Neural crest cell (in vitro differentiated cells): ENCODE results near the gene LEMD3. TPM values are rescaled to one million over a fixed set of nuclear protein-coding genes. Genes with fewer than 3 reads are reported as not detected.

Source experiments
- DNase-seq: peaks from one replicate; pipeline ENCODE4 v3.0.0; 2021; ENCODE audit warnings: low read depth, mixed read lengths, low spot score
- H3K27ac Mint-ChIP-seq: one replicate; pipeline ENCODE4 v1.8.0; 2021; ENCODE audit warnings: mild to moderate bottlenecking, mixed read lengths; ENCODE audit not compliant: unreplicated experiment
- H3K27me3 Mint-ChIP-seq: 2 replicates; pipeline ENCODE4 v1.8.0; 2021; ENCODE audit warnings: low read depth, mild to moderate bottlenecking, mixed read lengths
- H3K36me3 Mint-ChIP-seq: 2 replicates; pipeline ENCODE4 v1.8.0; 2021; ENCODE audit warnings: low read depth, mild to moderate bottlenecking, mixed read lengths
- H3K4me1 Mint-ChIP-seq: 2 replicates; pipeline ENCODE4 v1.8.0; 2021; ENCODE audit warnings: mixed read lengths
- H3K4me3 Mint-ChIP-seq: one replicate; pipeline ENCODE4 v1.8.0; 2021; ENCODE audit warnings: mild to moderate bottlenecking, mixed read lengths
- H3K9me3 Mint-ChIP-seq: 2 replicates; pipeline ENCODE4 v1.8.0; 2021; ENCODE audit warnings: mixed read lengths
- CTCF ChIP-seq: fragments of 200-600 bp; sonication (generic); conservative IDR thresholded peaks from 2 replicates; pipeline ENCODE4 v1.5.0; 2021; ENCODE audit warnings: antibody characterized with exemption, mild to moderate bottlenecking
- total RNA-seq: library from RNA; stranded (reverse); gene quantifications from 2 replicates; pipeline ENCODE4 v1.2.1, GENCODE V29; 2021

The LEMD3 gene
- total RNA-seq, 1 donor from 2014 or later, result 27.8 TPM

- no peak for TF ChIP-seq CTCF
- no peak overlapping the region for H3K27ac Mint-ChIP-seq
- no peaks in the 10 kb centered on the region for H3K9me3 Mint-ChIP-seq
- peaks cover 8% of the 10 kb centered on the region for H3K4me1 Mint-ChIP-seq
- H3K27me3 Mint-ChIP-seq, result peaks cover 50% of the 10 kb centered on the region
- DNase-seq, result no peak
- no peak overlapping the region for H3K4me3 Mint-ChIP-seq
- H3K36me3 Mint-ChIP-seq, result no peaks in the 10 kb centered on the region
Measured at GRCh38 chr12:65125247-65125646, 44.1 kb upstream of the LEMD3 start.

- Mint-ChIP-seq H3K27ac (no peak overlapping the region), H3K36me3 (no peaks in the 10 kb centered on the region), H3K9me3 (no peaks in the 10 kb centered on the region), H3K4me3 (no peak overlapping the region), H3K4me1 (peaks cover 4% of the 10 kb centered on the region), H3K27me3 (peaks cover 48% of the 10 kb centered on the region)
- no peak for TF ChIP-seq CTCF
- DNase-seq, result no peak
Measured at GRCh38 chr12:65125975-65126374, 43.4 kb upstream of the LEMD3 start.

GRCh38 chr12:65126482-65126881 lies 42.9 kb upstream of the LEMD3 start:
- Mint-ChIP-seq H3K27me3 (peaks cover 48% of the 10 kb centered on the region), H3K27ac (no peak overlapping the region), H3K9me3 (no peaks in the 10 kb centered on the region)

GRCh38 chr12:65133879-65134278 lies 35.5 kb upstream of the LEMD3 start:
- H3K4me1 Mint-ChIP-seq, result no peaks in the 10 kb centered on the region
- peaks cover 52% of the 10 kb centered on the region for H3K27me3 Mint-ChIP-seq
- peaks cover 4% of the 10 kb centered on the region for H3K9me3 Mint-ChIP-seq
- H3K4me3 Mint-ChIP-seq, result no peak overlapping the region
- no peak for DNase-seq
- H3K27ac Mint-ChIP-seq, result no peak overlapping the region
- peaks cover 3% of the 10 kb centered on the region for H3K36me3 Mint-ChIP-seq
- TF ChIP-seq CTCF, result no peak

More at GRCh38 chr12:65126482-65126881, 42.9 kb upstream of the LEMD3 start:
- DNase-seq, result no peak
- Mint-ChIP-seq H3K4me3 (no peak overlapping the region), H3K4me1 (peaks cover 4% of the 10 kb centered on the region), H3K36me3 (no peaks in the 10 kb centered on the region)
- TF ChIP-seq CTCF, result no peak

- Mint-ChIP-seq H3K4me3 (no peak overlapping the region), H3K36me3 (peaks cover 3% of the 10 kb centered on the region), H3K27me3 (peaks cover 49% of the 10 kb centered on the region), H3K27ac (no peak overlapping the region), H3K9me3 (peaks cover 7% of the 10 kb centered on the region), H3K4me1 (no peaks in the 10 kb centered on the region)
- DNase-seq, result no peak
- no peak for TF ChIP-seq CTCF
Measured at GRCh38 chr12:65139389-65139788, 30.0 kb upstream of the LEMD3 start.

- no peak overlapping the region for H3K4me3 Mint-ChIP-seq
Measured at GRCh38 chr12:65140738-65141137, 28.6 kb upstream of the LEMD3 start.

More at GRCh38 chr12:65140738-65141137, 28.6 kb upstream of the LEMD3 start:
- no peak for DNase-seq
- Mint-ChIP-seq H3K27me3 (peaks cover 58% of the 10 kb centered on the region), H3K9me3 (peaks cover 7% of the 10 kb centered on the region), H3K4me1 (no peaks in the 10 kb centered on the region), H3K36me3 (peaks cover 3% of the 10 kb centered on the region), H3K27ac (no peak overlapping the region)
- no peak for TF ChIP-seq CTCF
